Activated T-cell treated with anti-CD3 and anti-CD28 coated beads, Interleukin-2, amount 50 U/mL, for 24 hours (primary cell): ENCODE results near the gene PPP1R3F.
"Not testable (repeated sequence)": the region's sequence is repeated elsewhere in the genome, so short reads cannot be mapped to it uniquely, and the experiment has no call there.

Source experiments
- DNase-seq: peaks from one replicate; pipeline ENCODE4 v3.0.0-alpha.2; 2020
- H3K27ac Mint-ChIP-seq: 2 replicates; pipeline ENCODE4 v1.8.0; 2020; ENCODE audit warnings: mild to moderate bottlenecking, mixed read lengths
- H3K27me3 Mint-ChIP-seq: 2 replicates; pipeline ENCODE4 v1.8.0; 2020; ENCODE audit warnings: mixed read lengths
- H3K36me3 Mint-ChIP-seq: 2 replicates; pipeline ENCODE4 v1.8.0; 2020; ENCODE audit warnings: low read depth, mixed read lengths
- H3K4me1 Mint-ChIP-seq: 2 replicates; pipeline ENCODE4 v1.8.0; 2020; ENCODE audit warnings: low read depth, mixed read lengths
- H3K4me3 Mint-ChIP-seq: 2 replicates; pipeline ENCODE4 v1.8.0; 2020; ENCODE audit warnings: mild to moderate bottlenecking, moderate library complexity, mixed read lengths
- H3K9me3 Mint-ChIP-seq: 2 replicates; pipeline ENCODE4 v1.8.0; 2020; ENCODE audit warnings: mixed read lengths

PPP1R3F gene

GRCh38 chrX:49299293-49299692 lies 29.7 kb downstream of the PPP1R3F start:
- not testable (repeated sequence) for H3K4me3 Mint-ChIP-seq

GRCh38 chrX:49300703-49301102 lies 31.1 kb downstream of the PPP1R3F start:
- peaks cover 52% of the 10 kb centered on the region for H3K27me3 Mint-ChIP-seq
- peaks cover 2% of the 10 kb centered on the region for H3K4me1 Mint-ChIP-seq
- no peaks in the 10 kb centered on the region for H3K36me3 Mint-ChIP-seq
- H3K27ac Mint-ChIP-seq: no peak overlapping the region
- no peak overlapping the region for H3K4me3 Mint-ChIP-seq
- no peak for DNase-seq
- no peaks in the 10 kb centered on the region for H3K9me3 Mint-ChIP-seq

More at GRCh38 chrX:49299293-49299692, 29.7 kb downstream of the PPP1R3F start:
- DNase-seq, H3K9me3 Mint-ChIP-seq, H3K27ac Mint-ChIP-seq, H3K4me1 Mint-ChIP-seq, H3K36me3 Mint-ChIP-seq: not testable (repeated sequence)
- peaks cover 51% of the 10 kb centered on the region for H3K27me3 Mint-ChIP-seq

- Mint-ChIP-seq H3K4me3 (no peak within 1 kb of the TSS), H3K9me3 (no peaks in the 10 kb centered on the region), H3K27me3 (peaks cover 47% of the 10 kb centered on the region), H3K27ac (no peak within 1 kb of the TSS), H3K36me3 (no peaks in the 10 kb centered on the region), H3K4me1 (peaks cover 7% of the 10 kb centered on the region)
- DNase-seq: no peak
These were observed 33.8 kb downstream of the PPP1R3F start, which contains the start of gene GAGE10 for GRCh38 chrX:49303346-49303745. Gene GAGE10 (plus strand): TSS chrX:49303646. CDS start chrX:49304860, 1,214 bp downstream.

DNA sequence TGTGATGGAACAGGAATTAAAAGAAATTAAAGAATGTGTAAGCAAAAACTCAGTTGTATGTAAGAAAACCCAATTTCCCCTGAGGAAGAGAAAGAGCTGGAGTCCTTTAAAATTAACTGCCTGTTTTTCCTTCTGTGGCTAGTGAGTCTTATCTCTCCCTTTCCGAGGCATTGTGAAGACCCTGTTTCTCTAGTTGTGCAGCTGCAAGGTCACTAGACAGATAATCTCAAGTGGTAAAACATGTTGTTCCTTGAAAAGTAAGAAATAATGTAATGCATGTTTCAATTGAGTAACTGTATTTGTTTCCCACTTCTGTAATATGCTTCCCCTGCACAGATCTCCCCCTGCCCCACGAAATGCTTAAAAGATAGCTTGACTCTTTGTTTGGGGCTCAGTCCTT lies 38.2 kb downstream of the PPP1R3F start:
- not testable (repeated sequence) for H3K9me3 Mint-ChIP-seq, H3K36me3 Mint-ChIP-seq, DNase-seq, H3K27ac Mint-ChIP-seq, H3K4me3 Mint-ChIP-seq
- Mint-ChIP-seq H3K27me3 (peaks cover 26% of the 10 kb centered on the region), H3K4me1 (peaks cover 26% of the 10 kb centered on the region)

GRCh38 chrX:49308604-49309269 lies 39.1 kb downstream of the PPP1R3F start:
- no peak for DNase-seq
- peaks cover 17% of the 10 kb centered on the region for H3K27me3 Mint-ChIP-seq
- H3K36me3 Mint-ChIP-seq: no peaks in the 10 kb centered on the region
- H3K4me3 Mint-ChIP-seq: peak overlapping the region; percentile 70
- H3K9me3 Mint-ChIP-seq: no peaks in the 10 kb centered on the region
- peak overlapping the region; percentile 88 for H3K27ac Mint-ChIP-seq
- H3K4me1 Mint-ChIP-seq: peaks cover 26% of the 10 kb centered on the region

- Mint-ChIP-seq H3K27ac (peak overlapping the region; percentile 88), H3K36me3 (no peaks in the 10 kb centered on the region), H3K9me3 (no peaks in the 10 kb centered on the region), H3K4me3 (peak overlapping the region; percentile 70), H3K4me1 (peaks cover 26% of the 10 kb centered on the region), H3K27me3 (peaks cover 11% of the 10 kb centered on the region)
- DNase-seq: no peak
These were observed 39.9 kb downstream of the PPP1R3F start for GRCh38 chrX:49309401-49309981.

- no peak for DNase-seq
- Mint-ChIP-seq H3K27me3 (peaks cover 11% of the 10 kb centered on the region), H3K36me3 (no peaks in the 10 kb centered on the region), H3K27ac (peak overlapping the region; percentile 2), H3K4me1 (peaks cover 26% of the 10 kb centered on the region), H3K4me3 (no peak overlapping the region), H3K9me3 (no peaks in the 10 kb centered on the region)
These were observed 40.8 kb downstream of the PPP1R3F start for GRCh38 chrX:49310371-49310770.

DNA sequence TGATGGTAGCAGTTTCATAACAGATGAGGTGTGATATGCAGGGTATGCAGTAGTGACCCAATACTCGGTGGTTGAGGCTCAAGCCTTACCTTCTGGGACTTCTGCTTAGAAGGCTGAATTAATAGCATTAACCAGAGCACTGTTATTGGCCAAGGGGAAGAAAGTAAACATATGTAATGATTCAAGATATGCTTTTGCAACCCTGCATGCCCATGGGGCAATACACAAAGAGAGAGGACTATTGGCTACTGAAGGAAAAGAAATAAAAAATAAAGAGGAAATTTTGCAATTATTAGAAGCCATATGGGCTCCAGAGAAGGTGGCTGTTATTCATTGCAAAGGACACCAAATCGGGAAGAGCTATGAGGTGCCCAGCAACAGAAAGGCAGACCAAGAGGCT lies 42.6 kb downstream of the PPP1R3F start:
- H3K4me1 Mint-ChIP-seq: peaks cover 26% of the 10 kb centered on the region

GRCh38 chrX:49316085-49316484 lies 46.5 kb downstream of the PPP1R3F start:
- DNase-seq: no peak
- peaks cover 5% of the 10 kb centered on the region for H3K27me3 Mint-ChIP-seq
- no peak overlapping the region for H3K4me3 Mint-ChIP-seq
- no peaks in the 10 kb centered on the region for H3K4me1 Mint-ChIP-seq
- H3K9me3 Mint-ChIP-seq: no peaks in the 10 kb centered on the region
- H3K27ac Mint-ChIP-seq: no peak overlapping the region
- H3K36me3 Mint-ChIP-seq: no peaks in the 10 kb centered on the region

More for the DNA sequence above, 42.6 kb downstream of the PPP1R3F start:
- DNase-seq: no peak
- H3K27me3 Mint-ChIP-seq: peaks cover 11% of the 10 kb centered on the region
- no peak overlapping the region for H3K4me3 Mint-ChIP-seq
- no peaks in the 10 kb centered on the region for H3K9me3 Mint-ChIP-seq
- H3K36me3 Mint-ChIP-seq: no peaks in the 10 kb centered on the region
- no peak overlapping the region for H3K27ac Mint-ChIP-seq

DNA sequence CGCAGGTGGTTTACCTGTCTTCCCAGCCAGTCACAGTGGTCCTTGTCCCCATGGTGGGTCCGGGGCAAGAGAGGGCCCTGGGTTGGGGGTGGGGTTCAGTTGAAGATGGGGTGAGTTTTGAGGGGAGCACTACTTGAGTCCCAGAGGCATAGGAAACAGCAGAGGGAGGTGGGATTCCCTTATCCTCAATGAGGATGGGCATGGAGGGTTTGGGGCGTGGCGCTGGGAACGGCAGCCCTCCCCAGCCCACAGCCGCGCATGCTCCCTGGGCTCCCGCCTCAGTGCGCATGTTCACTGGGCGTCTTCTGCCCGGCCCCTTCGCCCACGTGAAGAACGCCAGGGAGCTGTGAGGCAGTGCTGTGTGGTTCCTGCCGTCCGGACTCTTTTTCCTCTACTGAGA lies 52.1 kb downstream of the PPP1R3F start, which contains the start of gene GAGE12J:
Gene GAGE12J (plus strand): TSS at position 301 of the 400 bp plus-strand sequence. CDS start 1,157 bp downstream, outside the sequence.
- H3K4me3 Mint-ChIP-seq, H3K27ac Mint-ChIP-seq, H3K36me3 Mint-ChIP-seq, H3K4me1 Mint-ChIP-seq, H3K27me3 Mint-ChIP-seq, H3K9me3 Mint-ChIP-seq, DNase-seq: not testable (repeated sequence)

- not testable (repeated sequence) for H3K27ac Mint-ChIP-seq, H3K36me3 Mint-ChIP-seq, H3K4me3 Mint-ChIP-seq, H3K27me3 Mint-ChIP-seq, DNase-seq, H3K9me3 Mint-ChIP-seq, H3K4me1 Mint-ChIP-seq
These were observed 52.7 kb downstream of the PPP1R3F start for GRCh38 chrX:49322266-49322665.

- H3K4me1 Mint-ChIP-seq, H3K27me3 Mint-ChIP-seq, H3K36me3 Mint-ChIP-seq, H3K4me3 Mint-ChIP-seq, DNase-seq, H3K9me3 Mint-ChIP-seq, H3K27ac Mint-ChIP-seq: not testable (repeated sequence)
These were observed 54.1 kb downstream of the PPP1R3F start for GRCh38 chrX:49323735-49324134.

DNA sequence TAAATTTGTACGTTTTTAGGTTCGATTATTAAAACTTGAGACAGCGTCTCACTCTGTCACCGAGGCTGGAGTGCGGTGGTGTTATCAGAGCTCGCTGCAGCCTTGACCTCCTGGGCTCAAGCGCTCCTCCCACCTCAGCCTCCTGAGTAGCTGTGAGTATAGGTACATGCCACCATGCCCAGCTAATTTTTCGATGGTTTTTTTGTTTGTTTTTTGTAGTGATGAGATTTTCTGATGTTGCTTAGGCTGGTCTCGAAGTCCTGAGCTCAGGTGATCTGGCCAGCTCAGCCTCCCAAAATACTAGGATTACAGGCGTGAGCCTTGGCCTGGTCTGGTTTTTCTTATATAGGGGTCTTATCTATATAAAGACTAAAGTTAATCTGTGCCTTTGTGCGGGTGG lies 60.8 kb downstream of the PPP1R3F start:
- not testable (repeated sequence) for DNase-seq, H3K4me3 Mint-ChIP-seq, H3K27me3 Mint-ChIP-seq, H3K9me3 Mint-ChIP-seq, H3K27ac Mint-ChIP-seq, H3K36me3 Mint-ChIP-seq, H3K4me1 Mint-ChIP-seq

- H3K36me3 Mint-ChIP-seq, H3K4me3 Mint-ChIP-seq, H3K27me3 Mint-ChIP-seq, DNase-seq, H3K9me3 Mint-ChIP-seq, H3K4me1 Mint-ChIP-seq, H3K27ac Mint-ChIP-seq: not testable (repeated sequence)
These were observed 61.7 kb downstream of the PPP1R3F start, which contains the start of gene GAGE13 for GRCh38 chrX:49331282-49331681. Gene GAGE13 (plus strand): TSS chrX:49331582. CDS start chrX:49332738, 1,156 bp downstream.

GRCh38 chrX:49331841-49332240 lies 62.2 kb downstream of the PPP1R3F start:
- DNase-seq: peak; percentile 45
- not testable (repeated sequence) for H3K27ac Mint-ChIP-seq, H3K9me3 Mint-ChIP-seq, H3K27me3 Mint-ChIP-seq, H3K36me3 Mint-ChIP-seq, H3K4me1 Mint-ChIP-seq, H3K4me3 Mint-ChIP-seq
